Activated CD4-positive, alpha-beta T cell treated with anti-CD3 and anti-CD28 coated beads, Interleukin-2, Interleukin-6, amounts not matched to agents 100 ng/mL and 50 ng/mL, durations not matched to agents 16 hours and 8 hours (primary cell): ENCODE measurements around the gene UPF1.

Experiments
- DNase-seq: peaks from one replicate; pipeline ENCODE4 v3.0.0-alpha.2; 2020

UPF1 gene

DNA sequence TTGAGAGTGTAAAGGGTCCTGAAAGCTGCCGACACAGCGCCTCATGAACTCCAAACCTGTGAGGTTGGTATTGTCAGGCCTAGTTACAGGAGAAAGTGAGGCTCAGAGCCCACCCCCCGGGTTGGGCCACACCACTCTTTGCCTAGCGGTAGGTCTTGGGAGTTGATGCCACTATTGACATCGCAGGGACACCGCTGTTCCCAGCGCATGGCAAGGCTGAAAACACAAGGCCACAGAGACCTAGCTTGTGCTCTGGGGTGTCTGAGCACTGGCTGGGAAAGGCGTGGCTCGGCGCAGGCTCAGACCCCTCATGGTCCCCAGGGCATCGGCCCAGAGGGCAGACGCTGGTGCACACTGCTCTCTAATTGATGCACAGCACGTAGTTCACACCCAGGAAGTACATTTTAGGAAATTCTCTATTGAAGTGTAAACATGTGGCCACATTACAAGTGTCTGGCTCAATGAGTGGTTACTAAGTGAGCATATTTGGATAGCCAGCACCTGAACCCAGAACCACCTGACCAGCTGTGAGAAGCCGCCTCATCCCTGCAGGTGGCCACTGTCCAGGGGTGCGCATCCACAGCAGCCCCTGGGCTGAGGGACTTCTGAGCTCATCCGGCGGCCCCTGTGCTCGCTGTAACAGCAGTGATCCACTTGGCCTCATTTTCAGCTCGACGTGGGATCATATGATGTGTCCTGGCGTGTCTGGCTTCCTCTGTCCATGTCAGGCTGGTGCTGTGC is 27.3 kb downstream of the UPF1 start:
- DNase-seq: no peak

DNA sequence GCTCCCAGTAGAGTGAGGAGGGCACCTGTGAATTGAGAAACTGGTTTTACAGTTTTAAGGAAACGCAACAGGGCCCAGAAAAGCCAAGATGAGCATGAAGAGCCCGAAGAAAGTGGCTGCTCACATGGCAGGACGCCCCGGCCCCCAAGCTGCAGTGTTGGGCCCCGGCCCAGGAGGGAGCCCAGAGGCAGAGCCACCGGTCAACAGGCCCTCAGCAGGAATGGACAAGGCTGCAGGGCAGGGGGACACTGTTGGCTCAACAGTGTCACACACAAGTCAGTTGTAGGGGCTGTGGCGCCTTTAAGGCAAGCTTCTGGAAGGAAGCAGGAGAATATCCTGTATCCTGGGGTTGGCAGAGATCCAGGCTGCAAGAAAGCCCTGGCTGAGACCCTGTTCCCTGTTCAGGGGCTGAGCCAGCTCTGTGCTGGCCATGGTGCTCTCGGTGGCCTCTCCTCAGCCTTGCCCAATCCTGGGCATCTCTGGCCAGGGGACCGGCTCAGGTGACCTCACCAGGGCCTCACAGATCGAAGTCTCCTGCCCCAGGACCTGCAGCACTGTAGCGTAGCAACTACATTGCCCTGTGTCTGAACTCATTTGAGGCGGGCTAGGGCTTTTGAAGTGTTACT is 28.0 kb downstream of the UPF1 start:
- no peak for DNase-seq

DNA sequence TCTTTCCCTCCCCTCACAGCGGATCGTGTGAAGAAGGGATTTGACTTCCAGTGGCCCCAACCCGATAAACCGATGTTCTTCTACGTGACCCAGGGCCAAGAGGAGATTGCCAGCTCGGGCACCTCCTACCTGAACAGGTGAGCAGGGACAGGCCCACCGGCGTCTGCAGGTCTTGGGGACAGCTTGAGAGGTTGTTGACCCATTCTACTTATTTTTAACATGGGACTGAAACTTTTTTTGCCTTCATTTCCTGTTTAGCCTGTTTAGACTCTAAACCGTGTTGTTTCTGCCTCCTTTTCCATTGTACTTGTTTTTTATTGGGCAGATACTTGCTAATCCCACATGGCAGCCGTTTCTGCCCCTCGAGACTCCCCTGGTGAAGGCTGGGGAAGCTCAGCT is 28.5 kb downstream of the UPF1 start:
- no peak for DNase-seq

DNA sequence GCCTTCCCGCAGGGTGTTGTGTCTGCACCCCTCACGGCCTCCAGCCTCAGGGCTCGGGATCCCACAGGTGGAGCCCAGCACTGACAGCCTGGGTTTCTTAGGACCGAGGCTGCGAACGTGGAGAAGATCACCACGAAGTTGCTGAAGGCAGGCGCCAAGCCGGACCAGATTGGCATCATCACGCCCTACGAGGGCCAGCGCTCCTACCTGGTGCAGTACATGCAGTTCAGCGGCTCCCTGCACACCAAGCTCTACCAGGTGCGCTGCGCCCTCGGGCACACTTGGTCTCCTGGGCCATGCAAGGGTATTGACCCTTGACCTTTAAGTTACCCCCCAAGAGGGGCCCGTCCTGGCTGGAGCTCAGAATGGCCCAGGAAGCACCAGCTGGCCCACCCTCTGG is 29.0 kb downstream of the UPF1 start:
- no peak for DNase-seq

DNA sequence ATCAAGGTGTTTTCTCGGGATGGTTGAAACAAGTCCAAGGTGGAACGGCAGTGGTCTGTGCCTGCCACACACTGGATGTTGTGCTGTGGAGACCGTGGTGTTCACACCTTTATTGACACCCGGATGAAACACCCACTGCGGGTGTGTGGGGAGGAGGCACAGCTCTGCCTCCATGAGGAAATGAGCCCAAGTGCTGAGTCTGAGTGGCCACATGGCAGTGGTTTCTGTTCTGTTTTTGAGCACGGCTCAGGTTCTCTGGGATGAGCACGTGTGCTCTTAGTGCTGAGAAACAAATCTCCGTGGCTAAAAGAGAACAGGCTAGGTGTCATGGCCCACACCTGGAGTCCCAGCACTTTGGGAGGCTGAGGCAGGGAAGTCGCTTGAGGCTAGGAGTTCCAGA is 29.5 kb downstream of the UPF1 start:
- DNase-seq: no peak

DNA sequence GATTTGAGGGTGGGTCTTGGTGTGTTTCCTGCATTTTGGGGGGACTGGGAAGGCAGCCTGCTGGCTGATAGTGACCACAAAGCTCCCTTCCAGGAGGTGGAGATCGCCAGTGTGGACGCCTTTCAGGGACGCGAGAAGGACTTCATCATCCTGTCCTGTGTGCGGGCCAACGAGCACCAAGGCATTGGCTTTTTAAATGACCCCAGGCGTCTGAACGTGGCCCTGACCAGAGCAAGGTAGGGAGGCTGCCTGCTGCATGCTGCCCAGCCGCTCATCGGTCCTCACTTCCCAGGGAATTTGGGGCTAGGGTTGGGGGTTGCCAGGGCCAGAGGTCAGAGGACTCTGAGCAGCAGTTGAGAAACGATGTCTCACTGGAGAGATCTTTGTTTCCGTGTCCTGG is 30.2 kb downstream of the UPF1 start:
- DNase-seq: no peak

DNA sequence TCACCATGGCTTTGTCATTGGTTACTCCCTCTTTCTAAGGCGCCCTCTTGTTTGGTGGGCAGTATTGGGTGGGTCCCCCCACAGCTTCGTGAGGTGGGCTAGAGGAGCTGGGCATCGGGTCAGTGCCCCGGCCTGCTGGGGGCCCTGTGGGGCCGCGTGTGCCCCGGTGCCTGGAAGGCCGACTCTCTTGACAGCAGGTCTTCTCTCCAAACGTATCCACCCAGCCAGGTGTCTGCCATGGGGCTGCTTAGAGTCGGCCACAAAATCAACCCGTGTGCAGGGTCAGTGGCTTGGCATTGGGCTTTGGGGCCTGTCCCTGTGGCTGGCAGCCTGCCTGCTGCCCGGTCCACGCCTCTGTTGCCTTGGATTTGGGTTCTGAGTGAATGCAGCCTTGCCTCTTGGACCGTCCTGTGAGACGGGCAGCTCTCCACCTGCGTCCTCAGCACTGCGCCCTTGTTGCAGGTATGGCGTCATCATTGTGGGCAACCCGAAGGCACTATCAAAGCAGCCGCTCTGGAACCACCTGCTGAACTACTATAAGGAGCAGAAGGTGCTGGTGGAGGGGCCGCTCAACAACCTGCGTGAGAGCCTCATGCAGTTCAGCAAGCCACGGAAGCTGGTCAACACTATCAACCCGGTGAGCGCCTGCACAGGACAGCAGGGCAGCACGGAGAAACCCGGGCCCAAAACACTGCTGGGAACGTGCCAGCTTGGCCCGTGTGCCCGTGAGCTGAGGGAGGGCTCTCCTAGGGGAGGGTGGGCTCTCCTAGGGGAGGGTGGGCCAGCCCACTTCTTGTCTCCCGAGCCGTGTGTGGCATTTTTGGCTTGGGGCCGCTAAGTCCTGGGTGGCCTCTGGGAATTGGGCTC is 31.4 kb downstream of the UPF1 start:
- DNase-seq: no peak

DNA sequence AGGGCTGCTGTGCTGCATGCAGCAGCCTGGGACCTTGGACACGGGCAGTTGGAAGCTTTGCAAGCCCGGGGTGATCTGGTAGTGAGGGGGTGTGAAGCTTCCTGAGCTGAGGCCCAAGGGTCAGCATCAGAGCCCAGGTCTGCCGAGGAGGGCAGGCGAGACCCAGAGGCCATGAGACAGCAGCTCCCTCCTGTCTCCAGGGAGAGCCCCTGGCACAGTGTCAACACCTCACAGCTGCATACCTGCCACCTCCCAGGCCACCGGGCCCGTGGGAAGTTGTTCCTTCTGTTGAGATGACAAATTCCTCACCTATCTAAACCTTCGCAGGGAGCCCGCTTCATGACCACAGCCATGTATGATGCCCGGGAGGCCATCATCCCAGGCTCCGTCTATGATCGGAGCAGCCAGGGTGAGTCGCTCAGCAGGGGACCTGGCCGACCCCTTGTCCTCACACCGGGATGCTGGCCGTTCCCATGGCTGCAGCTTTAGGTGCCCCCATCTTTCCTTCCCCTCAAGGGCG is 32.1 kb downstream of the UPF1 start:
- no peak for DNase-seq

DNA sequence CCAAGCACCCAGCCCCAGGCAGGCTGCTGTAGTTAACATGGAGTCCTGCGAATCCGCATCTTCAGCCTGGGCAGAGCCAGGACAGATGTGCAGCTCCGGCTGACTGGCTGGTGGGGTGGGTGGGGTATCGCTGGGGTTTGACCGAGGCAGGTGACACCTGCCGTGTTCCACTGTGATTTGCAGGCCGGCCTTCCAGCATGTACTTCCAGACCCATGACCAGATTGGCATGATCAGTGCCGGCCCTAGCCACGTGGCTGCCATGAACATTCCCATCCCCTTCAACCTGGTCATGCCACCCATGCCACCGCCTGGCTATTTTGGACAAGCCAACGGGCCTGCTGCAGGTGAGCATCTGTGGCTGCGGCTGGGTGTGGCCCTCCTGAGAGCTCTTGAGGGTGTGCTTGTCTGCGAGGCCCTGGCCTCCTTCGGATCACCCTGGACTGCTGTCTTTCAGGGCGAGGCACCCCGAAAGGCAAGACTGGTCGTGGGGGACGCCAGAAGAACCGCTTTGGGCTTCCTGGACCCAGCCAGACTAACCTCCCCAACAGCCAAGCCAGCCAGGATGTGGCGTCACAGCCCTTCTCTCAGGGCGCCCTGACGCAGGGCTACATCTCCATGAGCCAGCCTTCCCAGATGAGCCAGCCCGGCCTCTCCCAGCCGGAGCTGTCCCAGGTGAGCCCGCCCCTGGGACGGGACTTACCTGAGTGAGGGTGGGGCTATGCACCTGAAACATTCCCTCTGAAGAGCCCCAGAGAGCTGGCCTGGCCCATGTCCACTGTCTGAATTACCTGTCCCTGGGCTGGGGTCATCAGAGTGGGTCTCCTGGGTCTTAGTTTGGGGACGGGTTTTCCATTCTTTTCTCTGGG is 33.6 kb downstream of the UPF1 start:
- no peak for DNase-seq

DNA sequence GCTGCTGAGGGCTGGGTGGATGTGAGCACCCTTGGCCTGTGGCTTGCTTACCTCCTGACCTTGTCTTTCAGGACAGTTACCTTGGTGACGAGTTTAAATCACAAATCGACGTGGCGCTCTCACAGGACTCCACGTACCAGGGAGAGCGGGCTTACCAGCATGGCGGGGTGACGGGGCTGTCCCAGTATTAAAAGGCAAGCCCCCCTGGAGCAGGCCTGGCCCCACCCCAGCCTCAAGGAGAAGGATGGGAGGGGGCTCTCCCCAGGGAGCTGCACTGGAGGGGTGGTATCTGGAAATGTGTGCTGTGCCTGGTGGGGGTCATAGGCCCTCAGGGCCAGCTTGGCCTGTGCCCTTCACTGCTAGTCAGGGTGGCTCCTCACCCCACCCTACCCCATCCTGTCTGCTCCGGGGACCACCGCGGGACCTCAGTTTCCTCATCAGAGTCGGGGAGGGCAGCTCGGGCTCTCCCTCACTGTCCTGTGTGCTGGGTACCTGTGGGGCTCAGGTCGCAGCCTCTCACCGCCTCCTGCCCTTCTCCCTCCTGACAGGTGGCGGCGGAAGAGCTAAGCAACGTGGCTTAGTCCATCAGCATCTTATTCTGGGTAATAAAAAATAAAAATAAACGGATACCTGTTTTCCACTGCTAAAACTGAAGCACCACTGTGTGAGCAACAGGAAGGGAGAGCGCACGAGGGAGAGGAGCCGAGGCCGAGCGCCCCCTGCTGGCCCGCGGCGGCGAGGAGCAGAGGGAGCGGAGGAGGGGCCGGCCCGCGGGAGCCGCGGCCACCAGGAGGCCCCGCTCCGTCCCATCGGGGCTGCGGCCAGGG is 34.4 kb downstream of the UPF1 start:
- DNase-seq: peak; percentile 67

DNA sequence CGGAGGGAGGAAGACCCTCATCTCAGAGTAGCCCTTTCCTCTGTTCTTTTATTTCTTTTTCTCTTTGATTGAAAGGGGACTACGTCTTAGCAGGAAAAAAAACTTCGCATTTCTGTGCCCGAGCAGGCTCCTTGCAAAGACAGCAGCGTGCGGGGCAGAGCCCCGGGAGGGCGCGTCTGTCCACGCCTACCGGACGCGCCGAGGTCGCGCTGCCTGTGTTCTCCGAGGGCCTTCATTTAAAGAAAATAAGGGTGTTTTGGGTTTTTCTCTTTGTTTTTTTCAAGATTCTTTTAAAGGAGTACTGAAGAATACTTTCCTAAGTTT is 35.0 kb downstream of the UPF1 start:
- DNase-seq: no peak

DNA sequence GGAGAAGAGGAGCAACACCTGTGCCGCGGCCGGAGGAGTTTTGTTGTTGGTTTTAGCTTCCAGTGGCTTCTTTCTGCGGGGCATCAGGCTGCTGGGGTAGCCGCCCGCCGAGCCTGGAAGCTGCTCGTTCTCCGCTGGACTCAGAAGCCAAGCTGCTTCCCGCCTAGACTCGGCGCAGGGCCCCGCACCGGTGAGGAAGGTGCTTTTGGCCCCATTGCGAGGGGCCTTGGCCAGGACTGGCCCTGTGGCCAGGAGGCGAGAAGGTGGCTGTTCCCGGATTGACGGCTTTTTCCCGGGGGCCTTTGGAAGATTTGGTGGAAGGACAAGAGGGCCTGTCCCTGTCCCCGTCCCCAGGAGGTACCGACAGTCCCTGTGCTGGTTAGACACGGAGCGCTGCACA is 35.4 kb downstream of the UPF1 start:
- DNase-seq: no peak

DNA sequence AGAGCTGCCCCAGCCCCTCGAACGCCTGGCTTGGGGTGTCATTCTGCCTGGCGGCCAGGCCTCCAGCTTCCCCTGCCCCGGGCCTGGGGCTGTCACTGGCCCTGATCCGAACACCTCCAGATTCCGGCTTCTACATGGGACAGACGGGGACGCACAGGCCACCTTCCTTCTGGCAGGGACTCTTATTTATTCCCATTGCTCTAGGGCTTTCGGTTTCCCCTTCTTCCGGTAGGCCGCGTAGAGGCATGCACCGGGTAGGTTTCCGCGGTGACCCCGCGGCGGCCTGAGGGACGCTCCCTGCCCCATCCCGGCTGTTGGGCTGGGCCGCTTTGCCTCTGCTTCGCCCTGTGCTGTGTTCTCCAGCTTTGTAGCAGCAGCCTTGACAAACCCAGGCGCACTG is 36.0 kb downstream of the UPF1 start:
- no peak for DNase-seq

DNA sequence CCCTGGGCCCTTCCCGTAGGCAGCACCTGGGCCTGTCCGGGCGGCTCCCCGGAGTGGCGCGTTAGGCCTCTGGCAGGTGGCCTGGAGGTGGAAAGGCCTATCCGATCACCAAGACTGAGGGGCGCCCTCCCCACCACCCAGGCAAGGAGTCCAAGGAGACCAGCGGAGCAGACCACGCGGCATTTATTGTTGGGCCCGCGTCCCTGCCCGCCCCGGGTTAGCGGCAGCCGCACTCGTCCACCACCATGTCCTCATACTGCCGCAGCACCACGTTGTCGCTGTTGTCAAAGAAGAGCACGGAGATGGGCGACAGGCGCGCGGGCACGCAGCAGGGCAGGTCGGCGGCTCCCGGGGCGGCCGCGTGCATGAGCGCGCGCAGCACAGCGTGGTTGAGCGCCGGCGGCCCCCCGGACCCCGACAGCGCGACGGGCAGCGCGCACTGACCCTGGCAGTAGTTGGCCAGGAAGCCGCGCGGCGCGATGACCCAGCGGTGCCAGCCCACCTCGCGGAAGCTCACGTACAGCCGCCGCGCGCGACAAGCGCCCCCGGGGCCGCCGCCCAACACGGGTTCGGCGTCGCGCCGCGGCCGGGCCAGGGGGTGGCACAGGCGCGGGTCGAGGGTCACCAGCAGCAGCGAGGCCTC is 36.7 kb downstream of the UPF1 start:
- DNase-seq: no peak

DNA sequence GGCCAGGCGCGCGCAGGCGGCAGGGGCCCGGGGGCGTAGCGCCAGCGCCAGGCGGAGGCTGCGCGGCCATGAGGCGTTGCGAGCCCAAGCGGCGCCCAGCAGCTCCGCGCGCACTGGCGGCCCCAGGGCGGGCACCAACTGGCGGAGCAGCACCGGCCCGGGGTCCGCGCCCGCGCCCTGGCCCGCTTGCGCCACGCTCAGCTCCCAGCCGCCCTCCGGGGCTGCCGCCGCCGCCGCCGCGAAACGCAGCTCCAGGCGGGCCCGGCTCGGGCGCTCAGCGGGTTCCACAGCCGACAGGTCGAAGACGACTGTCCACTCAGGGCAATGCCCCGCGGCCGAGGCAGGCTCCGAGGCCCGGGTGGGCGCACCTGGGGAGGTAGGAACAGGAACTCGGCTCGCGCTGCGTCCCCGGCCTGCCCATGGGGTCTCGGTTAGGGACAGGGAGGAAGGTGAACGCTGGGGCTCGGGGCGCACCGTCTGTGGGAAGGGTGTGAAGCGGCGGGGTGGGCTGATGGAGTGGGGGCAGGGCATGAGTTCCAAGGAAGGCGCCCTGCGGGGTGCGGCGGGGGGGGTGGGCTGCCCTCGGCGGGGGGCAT is 37.4 kb downstream of the UPF1 start:
- DNase-seq: no peak

DNA sequence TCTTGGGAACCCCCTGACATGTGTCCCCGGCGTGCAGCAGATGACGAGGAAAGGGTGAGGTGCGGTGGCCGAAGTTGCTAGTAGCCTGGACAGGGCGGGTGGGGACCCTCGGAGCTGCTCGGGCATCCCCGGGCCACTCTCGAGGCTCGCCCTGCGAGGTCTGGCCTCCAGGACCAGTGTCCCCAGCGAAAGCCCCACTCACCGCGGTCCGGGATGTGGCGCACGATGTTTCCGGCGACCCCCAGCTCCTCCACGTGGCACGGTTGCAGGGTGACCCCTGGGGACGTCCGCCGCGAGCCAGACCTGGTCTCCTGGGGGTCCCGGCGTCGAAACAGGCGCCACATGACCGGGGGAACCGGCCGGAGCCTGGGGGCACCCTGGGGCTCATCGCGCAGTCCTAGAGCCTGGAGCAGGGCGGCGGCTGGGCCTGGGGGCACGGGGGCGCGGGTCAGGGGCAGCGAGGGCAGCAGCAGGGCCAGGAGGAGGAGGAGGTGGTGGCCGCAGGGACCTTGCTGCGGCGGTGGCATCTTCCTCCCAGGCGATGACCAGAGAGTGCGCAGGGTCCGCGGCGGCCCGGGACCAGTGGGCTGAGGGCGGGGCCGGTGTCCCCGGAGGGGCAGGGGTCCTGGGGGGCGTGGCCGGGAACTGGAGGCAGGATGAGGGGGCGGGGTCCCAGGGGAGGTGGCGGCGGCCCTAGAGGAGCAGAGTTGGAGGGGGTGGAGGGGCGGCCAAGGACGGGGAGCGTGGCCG is 38.2 kb downstream of the UPF1 start:
- DNase-seq: no peak

DNA sequence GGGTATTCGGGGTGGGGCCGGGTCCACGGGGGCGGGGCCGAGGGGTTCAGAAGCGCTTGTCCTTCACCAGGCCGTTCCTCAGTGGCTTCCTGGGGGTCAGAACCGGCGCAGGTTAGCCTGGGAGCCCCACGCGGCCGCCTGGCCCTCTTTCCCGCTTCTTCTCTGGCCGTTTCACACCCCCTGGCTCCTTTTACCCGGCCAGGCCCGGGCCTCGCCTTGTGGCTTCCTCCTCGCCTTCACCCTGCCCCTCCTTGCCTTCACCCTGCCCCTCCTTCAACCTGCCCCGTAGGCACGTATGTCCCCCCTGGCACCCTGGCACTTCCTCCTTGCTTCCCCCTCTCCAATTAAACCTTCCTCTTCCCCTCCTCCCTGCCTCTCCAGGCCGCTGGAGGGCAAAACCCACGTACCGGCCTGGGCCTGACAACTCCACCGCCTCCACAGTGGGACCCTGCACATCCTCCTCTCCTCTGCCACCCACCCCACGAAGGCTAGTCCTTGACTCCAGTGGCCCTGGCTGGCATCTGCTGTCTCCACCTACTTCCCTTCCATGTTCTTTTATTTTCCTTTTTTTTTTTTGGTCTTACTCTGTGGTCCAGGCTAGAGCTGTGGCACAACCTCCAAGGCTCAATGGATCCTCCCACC is 38.9 kb downstream of the UPF1 start:
- no peak for DNase-seq

DNA sequence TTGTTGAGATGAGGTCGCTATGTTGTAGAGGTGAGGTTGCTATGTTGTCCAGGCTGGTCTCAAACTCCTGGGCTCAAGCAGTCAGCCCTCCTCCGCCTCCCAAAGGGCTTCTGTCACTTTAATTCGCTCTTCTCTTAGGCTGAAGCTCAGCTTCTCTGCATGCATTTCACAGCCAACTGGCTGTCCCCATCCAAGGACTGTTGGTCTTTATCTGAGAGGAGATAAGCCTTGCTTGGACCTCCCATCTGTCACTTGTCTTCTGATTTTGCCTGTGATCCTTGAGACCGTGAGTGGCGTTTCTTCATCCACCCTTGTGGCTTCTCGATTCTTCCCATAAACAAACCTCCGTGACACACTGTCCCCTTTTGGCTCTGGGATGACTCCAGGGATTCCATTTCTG is 39.8 kb downstream of the UPF1 start:
- DNase-seq: no peak

DNA sequence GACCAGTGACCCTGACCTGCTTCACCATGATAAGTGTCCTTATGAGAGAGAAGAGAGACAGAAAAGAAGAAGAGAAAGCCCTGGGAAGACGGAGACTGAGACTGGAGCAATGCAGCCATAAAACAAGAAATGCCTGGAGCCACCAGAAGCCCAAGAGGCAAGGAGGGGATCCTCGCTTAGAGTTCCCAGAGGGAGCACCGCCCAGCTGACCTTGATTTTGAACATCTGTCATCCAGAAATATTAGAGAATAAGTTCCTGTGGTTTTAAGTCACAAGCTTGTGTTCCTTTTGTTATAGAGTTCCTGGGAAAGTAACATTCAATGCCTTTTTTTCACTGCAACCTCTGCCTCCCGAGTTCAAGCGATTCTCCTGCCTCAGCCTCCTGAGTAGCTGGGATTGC is 44.0 kb downstream of the UPF1 start:
- no peak for DNase-seq

DNA sequence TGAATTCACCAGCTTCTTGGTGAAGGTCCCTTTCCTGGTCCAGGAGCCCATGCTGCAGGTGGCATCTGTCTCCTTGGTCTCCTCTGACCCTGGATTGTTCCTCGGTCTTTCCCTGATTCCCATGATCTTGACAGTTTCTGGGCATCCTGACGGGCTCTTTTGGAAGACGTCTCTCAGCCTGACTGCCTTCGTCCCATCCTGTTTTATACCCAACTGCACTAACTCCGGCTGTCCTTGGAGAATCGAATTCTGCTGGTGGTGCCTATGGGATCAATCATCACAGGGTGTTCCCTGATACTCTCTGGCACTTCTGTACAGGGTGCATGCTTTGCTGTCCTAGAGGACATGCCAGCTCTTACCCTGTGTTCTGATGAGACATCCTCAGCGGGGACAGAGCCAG is 45.1 kb downstream of the UPF1 start:
- DNase-seq: no peak
